ENCODE data around the gene ADH7. TPM values are rescaled to one million over a fixed set of nuclear protein-coding genes. Genes with fewer than 3 reads are reported as not detected.

Gene ADH7
- total and polyA plus RNA-seq, 9 donors: not detected

DNA sequence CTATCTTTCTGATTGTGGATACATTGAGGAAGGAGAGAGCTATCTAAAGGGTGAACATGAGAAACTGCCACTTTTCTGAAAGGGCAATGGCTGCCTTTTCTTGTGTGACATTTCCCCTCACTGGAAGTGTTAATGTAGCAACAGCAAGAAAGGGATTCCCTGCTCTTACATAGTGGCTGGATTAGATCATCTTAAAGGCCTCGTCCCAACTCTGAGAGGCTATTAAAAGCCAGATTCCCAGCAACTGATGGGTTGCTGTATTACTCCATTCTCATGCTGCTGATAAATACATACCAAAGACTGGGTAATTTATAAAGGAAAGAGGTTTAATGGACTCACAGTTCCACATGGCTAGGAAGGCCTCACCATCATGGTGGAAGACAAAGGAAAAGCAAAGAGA is 33.7 kb upstream of the ADH7 start:
- TF ChIP-seq POLR2A (IDR thresholded peaks at IDR 0.05) (no peak), EP300 (IDR thresholded peaks at IDR 0.05) (no peak)
- TF ChIP-seq, protein P1, sequence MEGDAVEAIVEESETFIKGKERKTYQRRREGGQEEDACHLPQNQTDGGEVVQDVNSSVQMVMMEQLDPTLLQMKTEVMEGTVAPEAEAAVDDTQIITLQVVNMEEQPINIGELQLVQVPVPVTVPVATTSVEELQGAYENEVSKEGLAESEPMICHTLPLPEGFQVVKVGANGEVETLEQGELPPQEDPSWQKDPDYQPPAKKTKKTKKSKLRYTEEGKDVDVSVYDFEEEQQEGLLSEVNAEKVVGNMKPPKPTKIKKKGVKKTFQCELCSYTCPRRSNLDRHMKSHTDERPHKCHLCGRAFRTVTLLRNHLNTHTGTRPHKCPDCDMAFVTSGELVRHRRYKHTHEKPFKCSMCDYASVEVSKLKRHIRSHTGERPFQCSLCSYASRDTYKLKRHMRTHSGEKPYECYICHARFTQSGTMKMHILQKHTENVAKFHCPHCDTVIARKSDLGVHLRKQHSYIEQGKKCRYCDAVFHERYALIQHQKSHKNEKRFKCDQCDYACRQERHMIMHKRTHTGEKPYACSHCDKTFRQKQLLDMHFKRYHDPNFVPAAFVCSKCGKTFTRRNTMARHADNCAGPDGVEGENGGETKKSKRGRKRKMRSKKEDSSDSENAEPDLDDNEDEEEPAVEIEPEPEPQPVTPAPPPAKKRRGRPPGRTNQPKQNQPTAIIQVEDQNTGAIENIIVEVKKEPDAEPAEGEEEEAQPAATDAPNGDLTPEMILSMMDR (IDR thresholded peaks at IDR 0.05): no peak
- no peak for DNase-seq
- H3K36me3 ChIP-seq: no peaks in the 10 kb centered on the region
- H3K27me3 ChIP-seq: no peaks in the 10 kb centered on the region
- no peaks in the 10 kb centered on the region for H3K9me3 ChIP-seq
- WGBS, 3 donors: 45 to 89% (median 86%) methylated on average over 1 of the region's 1 CpG
- no peaks in the 10 kb centered on the region for H3K4me1 ChIP-seq (ENCODE audit: insufficient read depth)
- intact Hi-C loops (cut with DNase I): no loop called here
- no peak overlapping the region for H3K4me3 ChIP-seq
- no peak overlapping the region for H3K27ac ChIP-seq

DNA sequence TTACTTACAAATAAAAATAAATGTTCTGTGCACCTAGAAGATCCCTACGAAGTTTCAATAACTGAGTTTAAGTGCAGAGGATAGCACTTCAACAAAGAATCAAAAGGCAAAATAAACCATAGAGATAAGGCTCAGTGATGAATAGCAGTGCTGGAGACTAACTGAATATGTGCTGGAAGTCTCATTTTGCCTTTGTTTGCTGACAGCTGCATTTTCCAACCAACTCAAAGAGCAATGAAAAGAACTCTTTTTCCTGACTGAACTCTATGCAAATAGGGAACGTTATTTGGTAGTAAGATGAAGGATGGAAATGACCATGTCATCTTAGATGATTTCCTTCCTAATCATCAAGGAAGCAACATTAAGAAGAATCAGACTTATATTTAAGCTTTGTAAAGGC is 32.7 kb upstream of the ADH7 start:
- no peaks in the 10 kb centered on the region for H3K9me3 ChIP-seq
- H3K27ac ChIP-seq: no peak overlapping the region
- H3K36me3 ChIP-seq: no peaks in the 10 kb centered on the region
- H3K4me1 ChIP-seq (ENCODE audit: insufficient read depth): no peaks in the 10 kb centered on the region
- TF ChIP-seq, protein P1 (IDR thresholded peaks at IDR 0.05): no peak
- TF ChIP-seq POLR2A (IDR thresholded peaks at IDR 0.05) (no peak), EP300 (IDR thresholded peaks at IDR 0.05) (no peak)
- intact Hi-C loops (cut with DNase I): no loop called here
- H3K27me3 ChIP-seq: no peaks in the 10 kb centered on the region
- H3K4me3 ChIP-seq: no peak overlapping the region
- WGBS, 3 donors: 32 to 54% (median 52%) methylated on average over 2 of the region's 2 CpGs
- no peak for DNase-seq

DNA sequence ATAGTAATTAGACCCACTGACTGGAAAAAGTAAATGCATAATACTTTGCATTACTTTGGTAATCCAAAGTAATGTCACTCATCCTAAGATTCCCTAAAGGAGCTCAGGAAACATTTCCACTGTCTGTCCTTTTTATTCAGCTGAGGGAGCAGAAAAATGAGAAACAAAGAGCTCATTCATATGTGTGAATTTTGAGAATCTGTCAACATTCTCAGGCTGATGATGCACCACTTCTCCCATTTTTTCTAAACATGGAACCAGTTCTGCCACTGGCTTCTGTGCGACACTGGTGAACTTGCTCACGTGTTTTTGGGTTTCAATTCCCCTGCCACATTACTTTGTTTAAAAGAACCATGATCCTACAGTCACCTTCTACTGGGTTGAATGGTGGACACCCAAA is 28.4 kb upstream of the ADH7 start:
- intact Hi-C loops (cut with DNase I): no loop called here
- Histone ChIP-seq H3K9me3 (no peaks in the 10 kb centered on the region), H3K27ac (no peak overlapping the region), H3K27me3 (no peaks in the 10 kb centered on the region), H3K4me1 (ENCODE audit: insufficient read depth) (no peaks in the 10 kb centered on the region), H3K4me3 (no peak overlapping the region), H3K36me3 (no peaks in the 10 kb centered on the region)
- 79 to 88% (median 80%) methylated on average over 2 of the region's 2 CpGs for WGBS, 3 donors
- DNase-seq: no peak
- TF ChIP-seq, protein P1 (IDR thresholded peaks at IDR 0.05): no peak
- TF ChIP-seq EP300 (IDR thresholded peaks at IDR 0.05) (no peak), POLR2A (IDR thresholded peaks at IDR 0.05) (no peak)

DNA sequence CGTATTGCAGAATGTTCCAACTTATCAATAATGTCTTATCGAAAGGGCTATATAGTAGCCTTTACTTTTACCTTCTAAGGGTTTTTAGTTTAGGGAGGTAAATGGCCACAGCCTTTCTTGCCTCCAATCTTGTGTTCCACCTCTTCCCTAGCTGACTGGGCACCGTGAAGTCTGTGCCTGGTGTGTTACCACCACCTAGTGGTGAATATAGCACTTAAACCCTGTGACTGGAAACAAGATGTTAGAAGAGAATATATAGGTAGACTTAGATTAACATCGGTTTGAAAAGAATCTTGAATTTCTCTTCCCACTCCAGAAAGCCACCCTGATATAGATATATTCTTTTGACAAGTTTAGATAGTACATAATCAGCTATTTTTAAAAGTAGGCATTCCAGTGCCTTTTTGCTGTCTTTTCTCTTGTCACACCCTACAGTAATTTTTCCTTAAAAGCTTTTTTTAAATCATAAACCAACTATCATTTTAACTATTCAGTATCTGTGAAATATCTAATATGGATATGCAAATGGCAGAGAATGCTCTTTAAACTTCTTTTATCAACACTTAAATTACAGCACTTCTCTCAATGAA is 27.8 kb upstream of the ADH7 start:
- WGBS, 3 donors: 32 to 36% (median 36%) methylated on average over 4 of the region's 4 CpGs
- intact Hi-C loops (cut with DNase I): no loop called here
- H3K36me3 ChIP-seq: no peaks in the 10 kb centered on the region
- H3K27ac ChIP-seq: no peak overlapping the region
- no peaks in the 10 kb centered on the region for H3K27me3 ChIP-seq
- H3K9me3 ChIP-seq: no peaks in the 10 kb centered on the region
- TF ChIP-seq, protein P1 (IDR thresholded peaks at IDR 0.05): peak; percentile 62 to 77 (median 74)
- TF ChIP-seq POLR2A (IDR thresholded peaks at IDR 0.05): no peak
- DNase-seq: peak; percentile 24 to 64 (median 38)
- H3K4me1 ChIP-seq (ENCODE audit: insufficient read depth): no peaks in the 10 kb centered on the region
- H3K4me3 ChIP-seq: no peak overlapping the region

All from ovary (tissue), 9 donors.